Measurements from ENCODE around the gene PRRT3. TPM values are rescaled to one million over a fixed set of nuclear protein-coding genes. Genes with fewer than 3 reads are reported as not detected.

The PRRT3 gene
- total RNA-seq, 3 donors from 2014 or later: 0.64 to 2.8 (median 2.0) TPM

- no peak for TF ChIP-seq POLR2A (IDR thresholded peaks at IDR 0.05)
- no peak for TF ChIP-seq POLR2AphosphoS5 (IDR thresholded peaks at IDR 0.05)
- no peak for TF ChIP-seq CTCF (IDR thresholded peaks at IDR 0.05)
- peak overlapping the region in 1 of 2 donors; percentile 81 for H3K27ac ChIP-seq
- intact Hi-C loops (cut with DNase I; ENCODE audit: low total_unique reads): no loop called here
- H3K9me3 ChIP-seq: no peaks in the 10 kb centered on the region
- no peaks in the 10 kb centered on the region for H3K4me1 ChIP-seq
- no peaks in the 10 kb centered on the region for H3K36me3 ChIP-seq
- no peaks in the 10 kb centered on the region for H3K27me3 ChIP-seq
- H3K4me3 ChIP-seq: no peak overlapping the region
- DNase-seq (ENCODE audit: low spot score in 2 of 2): no peak
These were observed 2.9 kb upstream of the PRRT3 start for GRCh38 chr3:9955067-9955502.

GRCh38 chr3:9951598-9951961, 628 bp downstream of the PRRT3 start:
- TF ChIP-seq POLR2AphosphoS5 (IDR thresholded peaks at IDR 0.05): no peak
- no peak for TF ChIP-seq POLR2A (IDR thresholded peaks at IDR 0.05)
- TF ChIP-seq CTCF (IDR thresholded peaks at IDR 0.05): no peak
- Histone ChIP-seq H3K9me3 (no peaks in the 10 kb centered on the region), H3K27me3 (no peaks in the 10 kb centered on the region), H3K27ac (no peak overlapping the region), H3K4me1 (peaks cover 0 to 6% of the 10 kb centered on the region in 2 donors), H3K4me3 (peak overlapping the region; percentile 47 to 72 (median 62)), H3K36me3 (no peaks in the 10 kb centered on the region)
- intact Hi-C loops (cut with DNase I; ENCODE audit: low total_unique reads): no loop called here
- DNase-seq (ENCODE audit: low spot score in 2 of 2): no peak

- H3K9me3 ChIP-seq: no peaks in the 10 kb centered on the region
- no peak for DNase-seq (ENCODE audit: low spot score in 2 of 2)
- intact Hi-C loops (cut with DNase I; ENCODE audit: low total_unique reads): no loop called here
- H3K4me1 ChIP-seq: peaks cover 0 to 6% of the 10 kb centered on the region in 2 donors
- TF ChIP-seq POLR2AphosphoS5 (IDR thresholded peaks at IDR 0.05): no peak
- no peak for TF ChIP-seq POLR2A (IDR thresholded peaks at IDR 0.05)
- TF ChIP-seq CTCF (IDR thresholded peaks at IDR 0.05): no peak
- H3K27me3 ChIP-seq: no peaks in the 10 kb centered on the region
- no peak overlapping the region for H3K27ac ChIP-seq
- no peaks in the 10 kb centered on the region for H3K36me3 ChIP-seq
- no peak overlapping the region for H3K4me3 ChIP-seq
These were observed 1.1 kb downstream of the PRRT3 start for GRCh38 chr3:9951126-9951525.

GRCh38 chr3:9949626-9950025, 2.6 kb downstream of the PRRT3 start:
- DNase-seq (ENCODE audit: low spot score in 2 of 2): no peak

GRCh38 chr3:9949115-9949514, 3.1 kb downstream of the PRRT3 start:
- Histone ChIP-seq H3K4me1 (peaks cover 0 to 6% of the 10 kb centered on the region in 2 donors), H3K4me3 (no peak overlapping the region), H3K27ac (no peak overlapping the region), H3K27me3 (no peaks in the 10 kb centered on the region), H3K36me3 (no peaks in the 10 kb centered on the region), H3K9me3 (no peaks in the 10 kb centered on the region)
- DNase-seq (ENCODE audit: low spot score in 2 of 2): no peak
- no peak for TF ChIP-seq POLR2A (IDR thresholded peaks at IDR 0.05)
- no peak for TF ChIP-seq POLR2AphosphoS5 (IDR thresholded peaks at IDR 0.05)
- no peak for TF ChIP-seq CTCF (IDR thresholded peaks at IDR 0.05)
- intact Hi-C loops (cut with DNase I; ENCODE audit: low total_unique reads): loop anchor here (10.0 kb wide), 1 partner anchor 104 kb away; the partner anchor contains the start of gene RPUSD3

More at GRCh38 chr3:9949626-9950025, 2.6 kb downstream of the PRRT3 start:
- H3K27ac ChIP-seq: no peak overlapping the region
- TF ChIP-seq POLR2AphosphoS5 (IDR thresholded peaks at IDR 0.05) (no peak), CTCF (IDR thresholded peaks at IDR 0.05) (no peak), POLR2A (IDR thresholded peaks at IDR 0.05) (no peak)
- no peak overlapping the region for H3K4me3 ChIP-seq
- H3K4me1 ChIP-seq: peaks cover 0 to 6% of the 10 kb centered on the region in 2 donors
- intact Hi-C loops (cut with DNase I; ENCODE audit: low total_unique reads): loop anchor here (10.0 kb wide), 1 partner anchor 105 kb away; the partner anchor contains the start of gene RPUSD3
- H3K36me3 ChIP-seq: no peaks in the 10 kb centered on the region
- H3K9me3 ChIP-seq: no peaks in the 10 kb centered on the region
- H3K27me3 ChIP-seq: no peaks in the 10 kb centered on the region

Data from breast epithelium (tissue), 4 donors.